ENCODE measurements around the gene PRKCA. TPM values are rescaled to one million over a fixed set of nuclear protein-coding genes. Genes with fewer than 3 reads are reported as not detected.

Gene PRKCA
- total and polyA plus RNA-seq, 2 experiments from 2014 or later = 6.4 to 35.4 TPM

DNA sequence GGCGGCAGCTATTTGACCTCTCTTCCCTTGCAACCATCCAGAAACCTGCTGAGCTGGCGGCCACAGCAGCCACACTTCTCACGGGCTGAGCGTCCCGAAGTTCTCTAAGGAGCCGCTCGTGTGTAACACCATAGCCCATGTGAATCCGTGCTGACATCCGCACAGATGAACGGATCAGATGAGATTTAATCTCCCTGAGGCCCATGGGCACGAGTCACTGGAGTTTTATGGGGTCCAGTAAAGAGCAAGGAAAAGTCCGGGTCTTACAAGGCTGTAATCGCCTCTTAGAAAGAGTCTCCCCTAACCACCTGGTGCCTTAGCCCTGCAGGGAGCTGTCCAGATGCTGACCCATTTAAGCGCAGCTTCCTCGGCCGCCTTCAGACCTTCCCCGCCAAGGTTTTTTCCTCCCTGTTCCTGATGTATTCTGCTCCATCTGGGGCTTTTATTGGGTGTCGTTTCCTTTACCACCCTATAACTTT lies 527.0 kb downstream of the PRKCA start:
- TF ChIP-seq, protein P1, sequence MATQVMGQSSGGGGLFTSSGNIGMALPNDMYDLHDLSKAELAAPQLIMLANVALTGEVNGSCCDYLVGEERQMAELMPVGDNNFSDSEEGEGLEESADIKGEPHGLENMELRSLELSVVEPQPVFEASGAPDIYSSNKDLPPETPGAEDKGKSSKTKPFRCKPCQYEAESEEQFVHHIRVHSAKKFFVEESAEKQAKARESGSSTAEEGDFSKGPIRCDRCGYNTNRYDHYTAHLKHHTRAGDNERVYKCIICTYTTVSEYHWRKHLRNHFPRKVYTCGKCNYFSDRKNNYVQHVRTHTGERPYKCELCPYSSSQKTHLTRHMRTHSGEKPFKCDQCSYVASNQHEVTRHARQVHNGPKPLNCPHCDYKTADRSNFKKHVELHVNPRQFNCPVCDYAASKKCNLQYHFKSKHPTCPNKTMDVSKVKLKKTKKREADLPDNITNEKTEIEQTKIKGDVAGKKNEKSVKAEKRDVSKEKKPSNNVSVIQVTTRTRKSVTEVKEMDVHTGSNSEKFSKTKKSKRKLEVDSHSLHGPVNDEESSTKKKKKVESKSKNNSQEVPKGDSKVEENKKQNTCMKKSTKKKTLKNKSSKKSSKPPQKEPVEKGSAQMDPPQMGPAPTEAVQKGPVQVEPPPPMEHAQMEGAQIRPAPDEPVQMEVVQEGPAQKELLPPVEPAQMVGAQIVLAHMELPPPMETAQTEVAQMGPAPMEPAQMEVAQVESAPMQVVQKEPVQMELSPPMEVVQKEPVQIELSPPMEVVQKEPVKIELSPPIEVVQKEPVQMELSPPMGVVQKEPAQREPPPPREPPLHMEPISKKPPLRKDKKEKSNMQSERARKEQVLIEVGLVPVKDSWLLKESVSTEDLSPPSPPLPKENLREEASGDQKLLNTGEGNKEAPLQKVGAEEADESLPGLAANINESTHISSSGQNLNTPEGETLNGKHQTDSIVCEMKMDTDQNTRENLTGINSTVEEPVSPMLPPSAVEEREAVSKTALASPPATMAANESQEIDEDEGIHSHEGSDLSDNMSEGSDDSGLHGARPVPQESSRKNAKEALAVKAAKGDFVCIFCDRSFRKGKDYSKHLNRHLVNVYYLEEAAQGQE (IDR thresholded peaks at IDR 0.05; ENCODE audit: unreplicated experiment) = peak; percentile 89
- TF ChIP-seq, protein P2, sequence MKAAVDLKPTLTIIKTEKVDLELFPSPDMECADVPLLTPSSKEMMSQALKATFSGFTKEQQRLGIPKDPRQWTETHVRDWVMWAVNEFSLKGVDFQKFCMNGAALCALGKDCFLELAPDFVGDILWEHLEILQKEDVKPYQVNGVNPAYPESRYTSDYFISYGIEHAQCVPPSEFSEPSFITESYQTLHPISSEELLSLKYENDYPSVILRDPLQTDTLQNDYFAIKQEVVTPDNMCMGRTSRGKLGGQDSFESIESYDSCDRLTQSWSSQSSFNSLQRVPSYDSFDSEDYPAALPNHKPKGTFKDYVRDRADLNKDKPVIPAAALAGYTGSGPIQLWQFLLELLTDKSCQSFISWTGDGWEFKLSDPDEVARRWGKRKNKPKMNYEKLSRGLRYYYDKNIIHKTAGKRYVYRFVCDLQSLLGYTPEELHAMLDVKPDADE (IDR thresholded peaks at IDR 0.05) = no peak
- 0 out of 2 replicates have a peak, but pooled peaks have one; percentile 6 for TF ChIP-seq CREB1 (CRISPR knock-in tag; IDR thresholded peaks at IDR 0.05; ENCODE audit: low read depth)
- Histone ChIP-seq H3K4me3 (peak overlapping the region; percentile 33; the same call in 1 of the 2 replicates), H3K9me2 (ENCODE audit: insufficient read depth) (no peaks in the 10 kb centered on the region), H3K4me2 (peak overlapping the region; percentile 67), H3K79me2 (replicated peaks; ENCODE audit: insufficient read depth) (no peaks in the 10 kb centered on the region), H3F3A (replicated peaks; ENCODE audit: low read depth) (peaks cover 12% of the 10 kb centered on the region; the same call in 1 of the 2 replicates), H3K27ac (ENCODE audit: low read depth) (no peak overlapping the region), H2AFZ (peak overlapping the region; percentile 86; the same call in 1 of the 2 replicates), H3K4me1 (ENCODE audit: insufficient read depth) (peaks cover 16% of the 10 kb centered on the region), H4K20me1 (replicated peaks; ENCODE audit: insufficient read depth) (no peaks in the 10 kb centered on the region), H3K27me3 (ENCODE audit: insufficient read depth) (0 out of 2 replicates have a peak, but pooled peaks cover 2% of the 10 kb centered on the region), H3K36me3 (ENCODE audit: insufficient read depth) (no peaks in the 10 kb centered on the region)
- peaks cover 27% of the 10 kb centered on the region for H3K4me1 Mint-ChIP-seq
- H3K27ac Mint-ChIP-seq = no peak overlapping the region
- peak overlapping the region; percentile 55; the same call in 1 of the 3 replicates for H3K4me3 Mint-ChIP-seq
- peaks cover 12% of the 10 kb centered on the region for H3K27me3 Mint-ChIP-seq (ENCODE audit: insufficient read depth, low read depth, poor library complexity)
- no peaks in the 10 kb centered on the region for H3K36me3 Mint-ChIP-seq (ENCODE audit: low read depth)
- H3K9me3 Mint-ChIP-seq = no peaks in the 10 kb centered on the region; the same call in 2 of the 3 replicates
- ATAC-seq (peak; percentile 96), DNase-seq (ENCODE audit: low spot score) (peak; percentile 92)

DNA sequence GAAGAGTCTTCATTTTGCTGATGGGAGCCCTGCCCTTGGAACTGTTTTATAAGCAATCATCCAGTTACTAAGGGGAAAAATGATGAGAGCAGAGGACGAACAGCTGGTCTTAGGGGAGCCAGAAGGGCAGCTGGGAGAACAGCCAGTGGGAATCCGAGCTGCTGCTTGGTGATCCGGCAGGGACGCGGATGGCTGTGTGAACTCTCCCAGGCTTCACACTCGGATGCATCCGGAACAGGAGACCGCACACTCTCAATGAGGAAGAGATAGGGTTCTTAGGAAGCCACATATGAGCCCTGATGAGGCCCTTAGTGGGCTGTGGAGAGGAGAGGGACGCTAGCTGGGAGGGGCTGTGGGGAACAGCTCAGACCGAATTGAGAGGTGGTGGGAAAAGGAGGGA lies 527.5 kb downstream of the PRKCA start:
- Histone ChIP-seq H3K4me2 (peak overlapping the region; percentile 67), H2AFZ (0 out of 2 replicates have a peak overlapping the region, but pooled peaks have one; percentile 86), H3K27me3 (ENCODE audit: insufficient read depth) (0 out of 2 replicates have a peak, but pooled peaks cover 3% of the 10 kb centered on the region), H3K4me3 (peak overlapping the region; percentile 31; the same call in 1 of the 2 replicates), H3K79me2 (replicated peaks; ENCODE audit: insufficient read depth) (no peaks in the 10 kb centered on the region), H4K20me1 (replicated peaks; ENCODE audit: insufficient read depth) (no peaks in the 10 kb centered on the region), H3F3A (replicated peaks; ENCODE audit: low read depth) (peaks cover 12% of the 10 kb centered on the region; the same call in 1 of the 2 replicates), H3K36me3 (ENCODE audit: insufficient read depth) (no peaks in the 10 kb centered on the region), H3K27ac (ENCODE audit: low read depth) (no peak overlapping the region), H3K9me2 (ENCODE audit: insufficient read depth) (no peaks in the 10 kb centered on the region), H3K4me1 (ENCODE audit: insufficient read depth) (peaks cover 16% of the 10 kb centered on the region)
- DNase-seq (ENCODE audit: low spot score) (peak; percentile 55), ATAC-seq (peak; percentile 67)
- no peak overlapping the region for H3K27ac Mint-ChIP-seq
- no peaks in the 10 kb centered on the region; the same call in 2 of the 3 replicates for H3K9me3 Mint-ChIP-seq
- H3K36me3 Mint-ChIP-seq (ENCODE audit: low read depth) = no peaks in the 10 kb centered on the region
- peak overlapping the region; percentile 55 for H3K4me3 Mint-ChIP-seq
- peaks cover 16% of the 10 kb centered on the region for H3K27me3 Mint-ChIP-seq (ENCODE audit: insufficient read depth, low read depth, poor library complexity)
- peaks cover 27% of the 10 kb centered on the region for H3K4me1 Mint-ChIP-seq
- TF ChIP-seq, protein P3, sequence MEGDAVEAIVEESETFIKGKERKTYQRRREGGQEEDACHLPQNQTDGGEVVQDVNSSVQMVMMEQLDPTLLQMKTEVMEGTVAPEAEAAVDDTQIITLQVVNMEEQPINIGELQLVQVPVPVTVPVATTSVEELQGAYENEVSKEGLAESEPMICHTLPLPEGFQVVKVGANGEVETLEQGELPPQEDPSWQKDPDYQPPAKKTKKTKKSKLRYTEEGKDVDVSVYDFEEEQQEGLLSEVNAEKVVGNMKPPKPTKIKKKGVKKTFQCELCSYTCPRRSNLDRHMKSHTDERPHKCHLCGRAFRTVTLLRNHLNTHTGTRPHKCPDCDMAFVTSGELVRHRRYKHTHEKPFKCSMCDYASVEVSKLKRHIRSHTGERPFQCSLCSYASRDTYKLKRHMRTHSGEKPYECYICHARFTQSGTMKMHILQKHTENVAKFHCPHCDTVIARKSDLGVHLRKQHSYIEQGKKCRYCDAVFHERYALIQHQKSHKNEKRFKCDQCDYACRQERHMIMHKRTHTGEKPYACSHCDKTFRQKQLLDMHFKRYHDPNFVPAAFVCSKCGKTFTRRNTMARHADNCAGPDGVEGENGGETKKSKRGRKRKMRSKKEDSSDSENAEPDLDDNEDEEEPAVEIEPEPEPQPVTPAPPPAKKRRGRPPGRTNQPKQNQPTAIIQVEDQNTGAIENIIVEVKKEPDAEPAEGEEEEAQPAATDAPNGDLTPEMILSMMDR (conservative IDR thresholded peaks at IDR 0.05; ENCODE audit: low read depth in 2 of 2) = no peak
- TF ChIP-seq NANOG (IDR thresholded peaks at IDR 0.05; ENCODE audit: borderline replicate concordance) = no peak
- TF ChIP-seq, protein P4, sequence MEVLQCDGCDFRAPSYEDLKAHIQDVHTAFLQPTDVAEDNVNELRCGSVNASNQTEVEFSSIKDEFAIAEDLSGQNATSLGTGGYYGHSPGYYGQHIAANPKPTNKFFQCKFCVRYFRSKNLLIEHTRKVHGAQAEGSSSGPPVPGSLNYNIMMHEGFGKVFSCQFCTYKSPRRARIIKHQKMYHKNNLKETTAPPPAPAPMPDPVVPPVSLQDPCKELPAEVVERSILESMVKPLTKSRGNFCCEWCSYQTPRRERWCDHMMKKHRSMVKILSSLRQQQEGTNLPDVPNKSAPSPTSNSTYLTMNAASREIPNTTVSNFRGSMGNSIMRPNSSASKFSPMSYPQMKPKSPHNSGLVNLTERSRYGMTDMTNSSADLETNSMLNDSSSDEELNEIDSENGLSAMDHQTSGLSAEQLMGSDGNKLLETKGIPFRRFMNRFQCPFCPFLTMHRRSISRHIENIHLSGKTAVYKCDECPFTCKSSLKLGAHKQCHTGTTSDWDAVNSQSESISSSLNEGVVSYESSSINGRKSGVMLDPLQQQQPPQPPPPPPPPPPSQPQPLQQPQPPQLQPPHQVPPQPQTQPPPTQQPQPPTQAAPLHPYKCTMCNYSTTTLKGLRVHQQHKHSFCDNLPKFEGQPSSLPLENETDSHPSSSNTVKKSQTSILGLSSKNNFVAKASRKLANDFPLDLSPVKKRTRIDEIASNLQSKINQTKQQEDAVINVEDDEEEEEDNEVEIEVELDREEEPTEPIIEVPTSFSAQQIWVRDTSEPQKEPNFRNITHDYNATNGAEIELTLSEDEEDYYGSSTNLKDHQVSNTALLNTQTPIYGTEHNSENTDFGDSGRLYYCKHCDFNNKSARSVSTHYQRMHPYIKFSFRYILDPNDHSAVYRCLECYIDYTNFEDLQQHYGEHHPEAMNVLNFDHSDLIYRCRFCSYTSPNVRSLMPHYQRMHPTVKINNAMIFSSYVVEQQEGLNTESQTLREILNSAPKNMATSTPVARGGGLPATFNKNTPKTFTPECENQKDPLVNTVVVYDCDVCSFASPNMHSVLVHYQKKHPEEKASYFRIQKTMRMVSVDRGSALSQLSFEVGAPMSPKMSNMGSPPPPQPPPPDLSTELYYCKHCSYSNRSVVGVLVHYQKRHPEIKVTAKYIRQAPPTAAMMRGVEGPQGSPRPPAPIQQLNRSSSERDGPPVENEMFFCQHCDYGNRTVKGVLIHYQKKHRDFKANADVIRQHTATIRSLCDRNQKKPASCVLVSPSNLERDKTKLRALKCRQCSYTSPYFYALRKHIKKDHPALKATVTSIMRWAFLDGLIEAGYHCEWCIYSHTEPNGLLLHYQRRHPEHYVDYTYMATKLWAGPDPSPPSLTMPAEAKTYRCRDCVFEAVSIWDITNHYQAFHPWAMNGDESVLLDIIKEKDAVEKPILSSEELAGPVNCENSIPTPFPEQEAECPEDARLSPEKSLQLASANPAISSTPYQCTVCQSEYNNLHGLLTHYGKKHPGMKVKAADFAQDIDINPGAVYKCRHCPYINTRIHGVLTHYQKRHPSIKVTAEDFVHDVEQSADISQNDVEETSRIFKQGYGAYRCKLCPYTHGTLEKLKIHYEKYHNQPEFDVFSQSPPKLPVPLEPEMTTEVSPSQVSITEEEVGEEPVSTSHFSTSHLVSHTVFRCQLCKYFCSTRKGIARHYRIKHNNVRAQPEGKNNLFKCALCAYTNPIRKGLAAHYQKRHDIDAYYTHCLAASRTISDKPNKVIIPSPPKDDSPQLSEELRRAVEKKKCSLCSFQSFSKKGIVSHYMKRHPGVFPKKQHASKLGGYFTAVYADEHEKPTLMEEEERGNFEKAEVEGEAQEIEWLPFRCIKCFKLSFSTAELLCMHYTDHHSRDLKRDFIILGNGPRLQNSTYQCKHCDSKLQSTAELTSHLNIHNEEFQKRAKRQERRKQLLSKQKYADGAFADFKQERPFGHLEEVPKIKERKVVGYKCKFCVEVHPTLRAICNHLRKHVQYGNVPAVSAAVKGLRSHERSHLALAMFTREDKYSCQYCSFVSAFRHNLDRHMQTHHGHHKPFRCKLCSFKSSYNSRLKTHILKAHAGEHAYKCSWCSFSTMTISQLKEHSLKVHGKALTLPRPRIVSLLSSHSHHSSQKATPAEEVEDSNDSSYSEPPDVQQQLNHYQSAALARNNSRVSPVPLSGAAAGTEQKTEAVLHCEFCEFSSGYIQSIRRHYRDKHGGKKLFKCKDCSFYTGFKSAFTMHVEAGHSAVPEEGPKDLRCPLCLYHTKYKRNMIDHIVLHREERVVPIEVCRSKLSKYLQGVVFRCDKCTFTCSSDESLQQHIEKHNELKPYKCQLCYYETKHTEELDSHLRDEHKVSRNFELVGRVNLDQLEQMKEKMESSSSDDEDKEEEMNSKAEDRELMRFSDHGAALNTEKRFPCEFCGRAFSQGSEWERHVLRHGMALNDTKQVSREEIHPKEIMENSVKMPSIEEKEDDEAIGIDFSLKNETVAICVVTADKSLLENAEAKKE (CRISPR knock-in tag; IDR thresholded peaks at IDR 0.05) = no peak
- TF ChIP-seq EZH2 (IDR thresholded peaks at IDR 0.05; ENCODE audit: low read depth, unreplicated experiment) = no peak
- TF ChIP-seq POLR2AphosphoS5 (IDR thresholded peaks at IDR 0.05; ENCODE audit: low read depth) = no peak
